Esophagus squamous epithelium (tissue), 4 donors: ENCODE measurements around the gene CPB1.

Experiments
- CTCF ChIP-seq, 6 experiments: fragments of 450-650 bp in 4 of 6; fragments of 200-600 bp in 2 of 6; sonication (generic) in 2 of 6; IDR thresholded peaks; one replicate each; pipeline ENCODE4 v1.5.1; 2016 to 2019; ENCODE audit warnings: antibody characterized with exemption in 6 of 6, mild to moderate bottlenecking in 4 of 6, moderate library complexity in 4 of 6
- POLR2A ChIP-seq, 4 donors: fragments of 450-650 bp; IDR thresholded peaks; one replicate each; pipeline ENCODE4 v1.6.1; 2017; ENCODE audit warnings: antibody characterized with exemption in 4 of 4, mild to moderate bottlenecking in 4 of 4, moderate library complexity in 3 of 4

GRCh38 chr3:148778926-148779325, 48.7 kb upstream of the CPB1 start:
- TF ChIP-seq CTCF (IDR thresholded peaks at IDR 0.05) = no peak
- no peak for TF ChIP-seq POLR2A (IDR thresholded peaks at IDR 0.05)
